ENCODE measurements around the gene TCF7L2. TPM values are rescaled to one million over a fixed set of nuclear protein-coding genes. Genes with fewer than 3 reads are reported as not detected.

Gene TCF7L2
- total RNA-seq, 4 donors from 2014 or later, result 4.0 to 13.2 (median 6.4) TPM

DNA sequence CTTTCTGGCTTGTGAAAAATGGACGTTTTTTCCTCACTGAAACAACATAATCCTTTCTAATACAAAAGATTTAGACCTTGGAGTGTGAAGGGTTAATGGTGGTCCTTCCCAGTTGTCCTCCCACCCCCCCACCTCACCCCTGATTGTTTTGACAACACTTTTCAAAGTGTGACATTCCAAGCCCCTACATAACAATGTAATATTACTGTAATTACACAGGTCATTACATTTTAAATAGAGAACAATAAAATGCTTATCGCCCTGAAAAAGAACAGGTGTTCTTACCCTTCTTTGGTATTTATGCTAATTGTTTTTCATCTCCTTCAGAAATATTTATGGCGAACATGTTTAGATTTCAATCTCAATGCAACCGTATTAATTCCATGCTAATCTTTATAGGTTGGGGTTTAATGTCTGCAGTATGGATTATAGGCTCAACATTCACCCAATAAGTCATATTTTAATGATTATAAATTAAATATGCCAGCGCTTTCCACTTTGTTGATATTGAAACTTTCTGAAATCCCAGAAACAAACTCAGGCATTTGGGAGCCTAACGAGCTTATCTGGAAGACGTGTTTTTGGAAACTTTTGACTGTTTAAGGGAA, 5.0 kb downstream of the TCF7L2 start:
- intact Hi-C loops (cut with DNase I), result no loop called here
- peaks cover 19 to 81% (median 27%) of the 10 kb centered on the region in 3 donors for H3K4me1 ChIP-seq
- no peaks in the 10 kb centered on the region for H3K9me3 ChIP-seq
- H3K27me3 ChIP-seq, result peaks cover 0 to 7% (median 0%) of the 10 kb centered on the region in 4 donors
- H3K36me3 ChIP-seq, result peaks cover 0 to 5% (median 0%) of the 10 kb centered on the region in 3 donors
- TF ChIP-seq, protein P1, sequence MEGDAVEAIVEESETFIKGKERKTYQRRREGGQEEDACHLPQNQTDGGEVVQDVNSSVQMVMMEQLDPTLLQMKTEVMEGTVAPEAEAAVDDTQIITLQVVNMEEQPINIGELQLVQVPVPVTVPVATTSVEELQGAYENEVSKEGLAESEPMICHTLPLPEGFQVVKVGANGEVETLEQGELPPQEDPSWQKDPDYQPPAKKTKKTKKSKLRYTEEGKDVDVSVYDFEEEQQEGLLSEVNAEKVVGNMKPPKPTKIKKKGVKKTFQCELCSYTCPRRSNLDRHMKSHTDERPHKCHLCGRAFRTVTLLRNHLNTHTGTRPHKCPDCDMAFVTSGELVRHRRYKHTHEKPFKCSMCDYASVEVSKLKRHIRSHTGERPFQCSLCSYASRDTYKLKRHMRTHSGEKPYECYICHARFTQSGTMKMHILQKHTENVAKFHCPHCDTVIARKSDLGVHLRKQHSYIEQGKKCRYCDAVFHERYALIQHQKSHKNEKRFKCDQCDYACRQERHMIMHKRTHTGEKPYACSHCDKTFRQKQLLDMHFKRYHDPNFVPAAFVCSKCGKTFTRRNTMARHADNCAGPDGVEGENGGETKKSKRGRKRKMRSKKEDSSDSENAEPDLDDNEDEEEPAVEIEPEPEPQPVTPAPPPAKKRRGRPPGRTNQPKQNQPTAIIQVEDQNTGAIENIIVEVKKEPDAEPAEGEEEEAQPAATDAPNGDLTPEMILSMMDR (IDR thresholded peaks at IDR 0.05), result no peak
- TF ChIP-seq POLR2A (IDR thresholded peaks at IDR 0.05), result no peak
- peak overlapping the region in 3 of 4 donors; percentile 15 to 46 (median 19) for H3K4me3 ChIP-seq
- peak overlapping the region; percentile 14 to 65 (median 16) for H3K27ac ChIP-seq
- 40 to 51% methylated on average over 7 of the region's 7 CpGs for WGBS, 2 donors
- no peak for DNase-seq

DNA sequence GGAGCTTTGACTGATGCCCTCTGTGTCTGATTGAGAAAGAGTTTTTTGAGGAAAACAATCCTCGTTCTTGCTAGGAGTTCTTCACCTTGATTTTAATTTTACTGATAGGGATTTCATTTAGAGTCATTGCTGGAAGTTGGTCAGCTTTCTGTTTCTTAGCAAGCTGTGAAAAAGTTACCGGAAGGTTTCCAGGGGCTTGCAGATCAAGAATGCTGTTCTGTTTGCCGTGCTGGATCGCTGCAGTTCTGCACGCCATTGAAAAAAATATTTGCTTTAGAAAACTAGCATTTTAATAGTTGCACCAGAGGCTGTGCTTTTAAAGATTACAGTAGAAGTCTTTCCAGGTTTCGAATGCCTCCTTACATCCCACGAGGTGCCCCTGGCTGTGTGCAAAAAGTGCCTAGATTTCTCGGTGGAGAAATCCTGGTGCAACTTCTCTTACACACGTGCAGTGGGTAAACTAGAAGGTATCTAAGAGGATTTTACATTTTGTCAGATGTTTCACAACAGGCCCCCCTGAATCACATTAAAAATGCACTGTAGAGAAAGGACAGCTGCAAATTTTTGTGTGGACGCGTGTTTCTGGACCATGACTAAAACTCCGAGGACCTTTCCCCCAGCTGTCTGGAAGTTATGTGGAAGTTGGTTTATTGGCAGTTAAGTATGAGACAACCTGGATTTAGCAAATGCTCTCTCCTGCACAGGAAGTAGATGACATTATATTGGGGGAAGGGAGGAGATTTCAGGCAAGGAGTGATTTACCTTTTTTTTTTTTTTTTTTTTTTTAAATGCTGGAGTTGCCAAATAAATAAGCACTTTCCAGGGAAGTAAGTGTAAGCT, 5.8 kb downstream of the TCF7L2 start:
- 17 to 19% methylated on average over 12 of the region's 12 CpGs for WGBS, 2 donors
- Histone ChIP-seq H3K27me3 (peaks cover 0 to 7% (median 0%) of the 10 kb centered on the region in 4 donors), H3K4me1 (peaks cover 19 to 81% (median 27%) of the 10 kb centered on the region in 3 donors), H3K9me3 (no peaks in the 10 kb centered on the region), H3K36me3 (peaks cover 0 to 9% (median 0%) of the 10 kb centered on the region in 3 donors), H3K4me3 (peak overlapping the region in 3 of 4 donors; percentile 15 to 46 (median 19)), H3K27ac (peak overlapping the region; percentile 14 to 65 (median 16))
- DNase-seq, result no peak
- TF ChIP-seq, protein P1 (IDR thresholded peaks at IDR 0.05), result no peak
- intact Hi-C loops (cut with DNase I), result no loop called here

DNA sequence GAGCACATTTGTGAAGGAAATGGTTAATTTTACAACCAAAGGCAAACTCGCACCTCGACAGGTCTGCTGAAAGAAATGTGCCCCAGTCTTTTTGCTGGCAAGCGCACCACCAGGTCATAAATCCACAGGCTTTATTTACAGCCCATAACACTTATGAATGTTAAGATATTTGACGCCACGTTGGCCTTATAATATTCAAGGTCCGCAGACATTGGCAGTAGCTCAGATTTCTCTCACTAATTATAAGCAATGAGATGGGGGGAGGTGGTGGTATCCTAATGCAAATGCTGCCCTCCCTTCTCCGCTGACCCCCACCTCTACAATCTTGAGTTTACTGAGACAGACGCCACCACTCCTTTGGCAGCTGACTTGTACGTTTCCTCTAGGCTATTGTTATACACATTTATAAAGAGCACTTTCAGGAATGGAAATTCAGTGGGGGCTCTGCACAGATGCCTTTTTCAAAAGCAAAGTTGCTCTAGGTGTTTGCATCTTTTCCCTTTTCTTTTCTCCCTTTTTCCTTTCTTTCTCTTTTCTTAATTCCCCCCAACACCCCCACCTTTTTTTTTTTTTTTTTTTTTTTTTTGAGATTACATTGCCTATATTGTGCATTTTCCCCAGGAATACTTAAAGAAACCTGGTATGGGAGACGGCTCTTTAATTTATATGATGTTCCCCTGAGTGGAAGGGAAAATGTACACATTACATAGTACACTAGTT, 6.7 kb downstream of the TCF7L2 start:
- WGBS, 2 donors, result 73 to 76% methylated on average over 10 of the region's 10 CpGs
- peaks cover 19 to 88% (median 27%) of the 10 kb centered on the region in 3 donors for H3K4me1 ChIP-seq
- TF ChIP-seq, protein P1 (IDR thresholded peaks at IDR 0.05), result no peak
- no peak for TF ChIP-seq POLR2A (IDR thresholded peaks at IDR 0.05)
- no peak overlapping the region for H3K4me3 ChIP-seq
- H3K27ac ChIP-seq, result peak overlapping the region in 2 of 4 donors; percentile 14 to 65
- peaks cover 0 to 7% (median 0%) of the 10 kb centered on the region in 4 donors for H3K27me3 ChIP-seq
- H3K36me3 ChIP-seq, result peaks cover 0 to 11% (median 0%) of the 10 kb centered on the region in 3 donors
- DNase-seq, result no peak
- no peaks in the 10 kb centered on the region for H3K9me3 ChIP-seq
- intact Hi-C loops (cut with DNase I), result no loop called here

DNA sequence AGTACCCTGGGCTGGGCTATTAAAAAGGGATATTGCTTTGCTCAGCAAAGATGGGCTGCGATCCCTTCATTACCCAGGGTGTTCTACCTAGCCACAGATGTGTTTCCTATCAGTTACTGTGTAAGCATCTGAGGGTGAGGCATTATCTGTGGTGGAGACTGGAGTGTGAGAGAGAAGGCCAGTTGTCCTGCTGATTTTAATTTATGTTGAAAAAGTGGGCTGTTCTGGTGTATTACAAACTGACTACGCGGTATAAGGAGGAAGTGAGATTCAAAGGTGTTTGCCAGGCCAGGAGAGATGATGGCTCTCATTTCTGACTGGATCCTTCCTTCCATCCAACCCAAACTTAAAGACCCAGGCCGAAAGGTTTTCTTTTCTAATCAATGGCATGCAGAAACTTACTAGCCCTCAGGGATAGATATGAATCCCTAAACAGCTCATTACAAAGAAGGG, 7.6 kb downstream of the TCF7L2 start:
- H3K27ac ChIP-seq, result no peak overlapping the region
- no peaks in the 10 kb centered on the region for H3K9me3 ChIP-seq
- no peak overlapping the region for H3K4me3 ChIP-seq
- 86 to 95% methylated on average over 4 of the region's 4 CpGs for WGBS, 2 donors
- H3K4me1 ChIP-seq, result peaks cover 11 to 81% (median 27%) of the 10 kb centered on the region in 3 donors
- peaks cover 0 to 19% (median 0%) of the 10 kb centered on the region in 3 donors for H3K36me3 ChIP-seq
- DNase-seq, result no peak
- intact Hi-C loops (cut with DNase I), result no loop called here
- H3K27me3 ChIP-seq, result peaks cover 0 to under 1% (median 0%) of the 10 kb centered on the region in 4 donors
- no peak for TF ChIP-seq POLR2A (IDR thresholded peaks at IDR 0.05)
- TF ChIP-seq, protein P1 (IDR thresholded peaks at IDR 0.05), result no peak
